A673 (cell line): Measurements from ENCODE around the gene PARD3.

Source experiments
- CTCF ChIP-seq: fragments of 300-800, 200-600 bp; sonication (generic); conservative IDR thresholded peaks from 2 replicates; pipeline ENCODE4 v1.5.1; 2017; ENCODE audit warnings: low read depth, mild to moderate bottlenecking, antibody characterized with exemption, low read length, moderate library complexity, mixed read lengths
- EZH2 ChIP-seq: fragments of 200-600 bp; sonication (generic); IDR thresholded peaks from 2 replicates; pipeline ENCODE4 v1.6.1; 2017; ENCODE audit warnings: borderline replicate concordance, low read depth, mild to moderate bottlenecking, mixed read lengths, antibody characterized with exemption, low read length; ENCODE audit not compliant: poor library complexity, severe bottlenecking

GRCh38 chr10:34544400-34544799 lies 270.7 kb downstream of the PARD3 start:
- TF ChIP-seq CTCF, result no peak
- no peak for TF ChIP-seq EZH2
